GM18907 (cell line): ENCODE results near the gene GNRHR.

Experiments
- ATAC-seq: cut with Tn5 transposase; IDR thresholded peaks from one replicate; pipeline ENCODE4 v1.9.1; 2021; ENCODE audit warnings: mild to moderate bottlenecking, moderate library complexity; ENCODE audit not compliant: unreplicated experiment

GNRHR gene

GRCh38 chr4:67700738-67701516, 53.3 kb downstream of the GNRHR start, which contains the start of gene UBA6:
Gene UBA6, minus strand, starts transcription at chr4:67701155. Its CDS starts 36 bp downstream, at chr4:67701119.
- ATAC-seq: peak; percentile 99

DNA sequence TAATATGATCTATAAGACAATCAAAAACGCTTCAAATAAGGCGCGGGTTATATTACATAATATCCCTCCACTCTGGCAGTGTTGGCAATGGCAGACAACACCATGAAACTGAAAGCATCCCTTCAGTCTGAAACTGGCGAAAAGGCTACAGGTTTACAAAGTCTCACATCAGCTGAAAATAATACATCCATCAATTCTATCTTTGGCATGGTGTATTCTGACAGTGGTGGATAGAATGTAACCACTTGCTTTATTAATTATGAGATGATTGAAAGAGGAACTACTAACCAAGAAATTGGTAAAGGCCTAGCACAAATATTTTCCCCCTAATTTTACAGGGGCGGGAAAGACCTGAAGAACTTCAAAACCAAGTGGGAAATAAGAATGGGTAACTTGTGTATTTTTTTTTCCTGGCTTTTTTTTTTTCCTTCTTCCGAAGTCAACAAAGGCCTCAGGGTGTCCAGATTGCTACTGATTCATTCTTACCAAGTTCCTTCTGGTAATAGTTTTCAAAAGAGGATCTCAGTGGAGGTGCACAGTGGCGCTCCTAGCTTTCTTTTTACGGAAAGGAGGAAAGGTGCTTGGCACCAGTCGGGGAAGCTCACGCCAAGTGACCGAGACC, 54.0 kb downstream of the GNRHR start:
- ATAC-seq: peak; percentile 23

- ATAC-seq: no peak
These were observed 54.6 kb downstream of the GNRHR start for GRCh38 chr4:67699603-67700002.

- no peak for ATAC-seq
These were observed 56.1 kb downstream of the GNRHR start for GRCh38 chr4:67697860-67698687.

DNA sequence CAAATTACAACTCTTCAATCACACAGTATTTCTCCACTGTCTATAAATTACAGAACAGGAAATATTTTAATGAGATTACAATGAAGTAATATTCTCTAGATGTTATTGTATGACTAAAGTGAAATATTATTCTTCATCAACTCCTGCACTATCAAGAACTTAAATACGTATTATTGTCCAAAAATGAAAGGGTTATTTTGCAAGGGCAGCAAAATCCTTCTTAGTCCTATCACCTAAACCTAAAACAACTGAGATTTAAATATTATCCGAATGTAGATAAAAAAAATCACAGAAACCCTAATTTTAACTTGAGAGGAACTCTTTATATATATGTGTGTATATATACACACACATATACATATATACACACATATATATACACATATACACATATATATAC, 58.1 kb downstream of the GNRHR start:
- no peak for ATAC-seq

- ATAC-seq: no peak
These were observed 59.5 kb downstream of the GNRHR start for GRCh38 chr4:67694662-67695061.

DNA sequence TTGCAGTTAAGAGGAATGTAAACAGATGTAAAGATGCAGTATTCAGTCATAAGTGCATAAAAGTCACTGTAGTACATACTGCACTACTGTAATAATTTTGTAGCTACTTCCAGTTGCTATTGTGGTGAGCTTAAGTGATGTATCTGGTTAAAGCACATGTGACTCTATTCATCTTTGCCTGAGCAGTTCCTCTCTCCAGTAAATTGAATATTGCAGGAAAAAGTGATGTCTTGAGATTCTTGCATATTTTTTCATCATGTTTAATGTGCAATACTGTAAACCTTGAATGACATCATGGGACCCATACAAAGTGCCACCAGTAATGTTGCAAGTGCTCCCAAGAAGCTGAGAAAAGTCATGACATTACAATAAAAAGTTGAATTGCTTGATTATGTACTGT, 62.9 kb downstream of the GNRHR start:
- ATAC-seq: no peak
